NCI-H446 treated with DMSO at 0.1 percent for 48 hours (cell line): ENCODE measurements around the gene STOX1.
"Not testable (repeated sequence)": the region's sequence is repeated elsewhere in the genome, so short reads cannot be mapped to it uniquely, and the experiment has no call there.

Experiments used
- DNase-seq: peaks from one replicate; lab custom pipeline; 2025; lab: John Stamatoyannopoulos, UW

STOX1 gene

DNA sequence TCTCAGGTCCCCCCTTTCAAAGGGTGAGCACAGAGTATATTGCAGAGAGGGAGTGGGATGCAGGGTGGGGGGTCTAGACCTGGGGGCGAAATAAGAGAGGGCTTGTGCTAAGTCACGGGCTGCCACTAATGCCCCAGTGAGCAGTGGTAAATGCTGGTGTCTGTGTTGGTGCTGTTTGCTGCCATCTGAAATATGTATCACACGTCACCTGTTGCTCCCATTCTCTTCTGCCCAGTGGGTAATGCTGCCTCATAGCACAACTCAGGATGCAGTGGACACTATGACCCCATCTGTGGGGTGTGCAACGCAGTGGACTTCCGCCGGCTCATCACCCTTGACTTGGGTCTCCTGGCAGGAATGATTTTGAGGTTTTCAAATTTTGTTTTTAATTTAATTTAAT is 2.6 kb downstream of the STOX1 start:
- DNase-seq: no peak

DNA sequence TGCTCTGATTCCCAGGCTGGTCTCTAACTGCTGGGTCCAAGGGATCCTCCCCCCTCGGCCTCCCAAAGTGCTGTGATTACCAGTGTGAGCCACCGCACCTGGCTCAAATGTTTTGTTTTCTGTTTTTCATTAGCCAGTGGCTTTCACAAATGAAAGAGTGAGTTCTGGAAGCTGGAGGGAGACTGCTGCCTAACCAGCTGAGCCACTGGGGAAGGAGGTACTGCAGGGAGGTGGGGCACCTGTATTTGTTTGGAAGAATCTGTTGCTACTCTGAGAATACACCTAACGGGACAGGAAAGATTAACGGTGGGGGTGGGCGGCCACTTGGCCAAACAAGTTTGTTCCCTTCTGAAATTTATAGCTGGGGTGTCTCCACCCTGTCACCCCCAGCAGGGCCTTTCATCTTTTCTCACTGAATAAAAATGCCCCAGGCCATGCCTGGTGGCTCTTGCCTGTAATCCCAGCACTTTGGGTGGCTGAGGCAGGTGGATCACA is 4.7 kb downstream of the STOX1 start:
- no peak for DNase-seq

DNA sequence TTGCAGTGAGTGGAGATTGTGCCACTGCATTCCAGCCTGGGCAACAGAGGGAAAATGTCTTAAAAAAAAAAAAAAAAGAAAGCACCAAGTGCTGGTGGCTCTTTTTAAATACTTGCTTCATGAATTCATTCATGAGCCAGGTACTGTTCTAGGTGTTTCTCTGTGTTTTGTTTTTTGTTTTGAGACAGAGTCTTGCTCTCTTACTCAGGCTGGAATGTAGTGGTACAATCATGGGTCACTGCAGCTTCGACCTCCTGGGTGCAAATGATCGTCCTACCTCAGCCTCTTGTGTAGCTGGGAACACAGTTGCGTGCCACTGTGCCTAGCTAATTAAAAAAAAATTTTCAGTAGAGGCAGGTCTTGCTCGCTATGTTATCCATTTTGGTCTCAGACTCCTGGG is 5.3 kb downstream of the STOX1 start:
- no peak for DNase-seq

DNA sequence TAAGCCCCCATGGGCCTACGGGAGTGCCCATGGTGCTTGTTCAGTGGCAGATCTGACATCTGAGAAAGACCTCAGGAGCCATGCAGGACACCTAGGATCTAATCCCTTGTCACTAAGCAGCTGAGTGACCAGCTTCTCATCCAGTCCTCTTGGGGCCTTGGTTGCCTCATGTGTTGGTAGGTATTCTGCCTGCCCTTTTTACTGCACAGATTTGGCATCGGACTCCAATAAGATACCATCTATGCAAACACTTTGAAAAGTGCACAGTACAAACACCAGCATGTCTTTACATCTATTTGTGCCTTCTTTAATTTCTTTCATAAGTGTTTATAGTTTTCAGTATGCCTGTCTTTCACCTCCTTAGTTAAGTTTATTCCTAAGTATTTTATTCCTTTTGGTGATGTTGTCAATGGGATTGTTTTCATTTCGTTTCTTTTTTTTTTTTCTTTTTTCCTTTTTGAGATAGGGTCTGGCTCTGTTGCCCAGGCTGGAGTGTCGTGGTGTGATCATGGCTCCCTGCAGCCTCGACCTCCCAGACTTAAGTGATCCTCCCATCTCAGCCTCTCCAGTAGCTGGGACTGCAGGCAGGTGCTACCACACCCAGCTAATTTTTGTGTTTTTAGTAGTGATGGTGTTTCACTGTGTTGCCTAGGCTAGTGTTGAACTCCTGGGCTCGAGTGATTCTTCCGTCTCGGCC is 10.4 kb downstream of the STOX1 start:
- DNase-seq: no peak

DNA sequence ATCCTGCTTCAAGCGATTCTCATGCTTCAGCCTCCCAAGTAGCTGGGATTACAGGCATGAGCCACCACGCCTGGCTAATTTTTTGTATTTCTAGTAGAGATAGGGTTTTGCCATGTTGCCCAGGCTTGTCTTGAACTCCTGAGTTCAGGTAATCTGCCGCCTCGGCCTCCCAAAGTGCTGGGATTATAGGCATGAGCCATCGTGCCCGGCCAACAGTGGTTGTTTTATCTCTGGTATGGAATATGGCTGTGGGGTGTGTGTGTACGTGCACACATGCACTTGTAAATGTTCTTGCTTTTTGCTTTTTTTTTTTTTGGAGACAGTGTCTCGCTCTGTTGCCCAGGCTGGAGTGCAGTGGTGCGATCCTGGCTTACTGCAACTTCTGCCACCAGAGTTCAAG is 13.3 kb downstream of the STOX1 start:
- not testable (repeated sequence) for DNase-seq

DNA sequence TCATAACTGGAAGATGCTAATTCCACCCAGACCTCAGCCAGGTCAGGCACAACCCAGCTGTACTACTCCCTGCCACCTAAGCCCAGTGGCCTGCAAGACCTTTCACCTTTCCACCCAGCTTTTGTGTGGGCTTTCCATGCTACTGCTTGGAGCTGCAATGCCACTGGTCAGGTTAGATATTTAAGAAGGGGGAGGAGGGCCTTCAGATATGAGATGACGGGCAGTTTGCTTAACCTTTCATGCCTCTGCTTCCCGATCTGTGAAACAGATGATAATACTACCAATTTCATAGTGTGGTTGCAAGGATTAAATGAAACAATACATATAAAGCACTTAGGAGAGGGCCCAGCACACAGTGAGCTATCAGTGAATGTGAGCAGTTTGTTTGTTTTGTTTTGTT is 20.9 kb downstream of the STOX1 start:
- DNase-seq: no peak

DNA sequence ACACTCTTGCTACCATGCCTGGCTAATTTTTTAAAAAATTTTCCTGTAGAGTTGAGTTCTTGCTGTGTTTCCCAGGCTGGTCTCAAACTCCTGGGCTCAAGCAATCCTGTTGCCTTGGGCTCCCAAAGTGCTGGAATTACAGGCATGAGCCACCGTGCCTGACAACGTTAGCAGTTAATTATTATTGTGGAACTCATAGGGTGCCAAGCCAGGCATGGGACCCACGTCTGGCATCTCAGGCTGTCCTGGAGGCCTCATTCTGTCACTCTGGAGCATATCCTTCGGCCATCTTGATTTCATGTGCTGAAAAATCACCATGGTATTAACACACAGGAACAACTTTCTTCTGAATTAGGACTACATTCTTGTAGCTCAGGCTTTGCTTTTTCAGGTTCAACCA is 21.5 kb downstream of the STOX1 start:
- no peak for DNase-seq

DNA sequence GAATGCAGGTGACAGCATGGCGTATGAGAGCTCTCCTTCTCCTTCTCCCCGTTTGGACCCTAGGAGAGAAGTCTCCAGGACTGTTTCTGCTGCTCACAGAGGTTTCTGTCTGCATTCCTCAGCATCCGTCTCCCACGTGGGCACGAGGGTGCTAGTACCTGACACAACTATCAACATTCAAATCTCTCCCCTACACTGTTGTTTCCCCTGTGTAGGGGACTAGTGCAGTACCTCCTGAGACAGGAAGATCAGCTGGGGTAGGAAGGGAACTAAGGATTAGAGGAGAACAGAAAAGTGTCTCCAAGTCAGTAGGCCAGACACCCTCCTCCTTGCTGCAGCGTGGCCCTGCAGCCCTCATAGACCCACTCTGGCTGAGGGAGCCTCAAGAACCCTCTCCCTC is 29.0 kb downstream of the STOX1 start:
- DNase-seq: no peak

DNA sequence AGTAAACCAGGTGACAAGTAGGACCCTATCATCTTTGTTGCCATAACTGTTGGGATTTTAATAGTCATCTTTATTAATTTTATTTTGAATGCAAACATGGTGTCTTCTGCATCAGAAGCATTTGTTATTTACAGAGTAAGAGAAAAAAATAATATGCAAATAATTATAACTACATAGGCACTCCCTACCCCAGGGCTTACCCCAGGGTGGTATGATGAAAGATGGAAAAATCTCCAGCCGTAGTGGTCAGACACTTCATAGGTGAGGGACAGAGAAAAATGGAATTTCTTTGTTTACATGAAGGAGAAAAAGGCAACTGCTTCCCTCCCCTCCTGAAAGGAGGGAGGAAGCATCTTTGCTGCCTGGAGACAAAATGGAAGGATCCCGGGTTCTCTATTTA is 29.7 kb downstream of the STOX1 start:
- no peak for DNase-seq

DNA sequence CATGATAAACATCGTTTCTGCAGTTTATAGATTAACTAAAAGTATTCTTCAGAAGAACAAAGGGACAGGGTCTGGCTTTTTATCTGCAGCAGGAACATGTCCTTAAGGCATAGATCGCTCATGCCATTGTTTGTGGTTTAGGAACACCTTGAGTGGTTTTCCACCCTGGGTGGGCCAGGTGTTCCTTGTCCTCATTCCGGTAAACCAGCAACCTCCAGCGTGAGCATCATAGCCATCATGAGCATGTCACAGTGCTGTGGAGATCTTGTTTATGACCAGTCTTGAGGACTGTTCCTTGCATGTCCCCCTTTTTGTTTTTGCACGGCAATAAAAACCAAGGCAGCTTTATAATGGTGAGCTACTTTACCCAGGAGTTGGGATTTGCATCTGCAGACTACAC is 33.9 kb downstream of the STOX1 start:
- DNase-seq: no peak

DNA sequence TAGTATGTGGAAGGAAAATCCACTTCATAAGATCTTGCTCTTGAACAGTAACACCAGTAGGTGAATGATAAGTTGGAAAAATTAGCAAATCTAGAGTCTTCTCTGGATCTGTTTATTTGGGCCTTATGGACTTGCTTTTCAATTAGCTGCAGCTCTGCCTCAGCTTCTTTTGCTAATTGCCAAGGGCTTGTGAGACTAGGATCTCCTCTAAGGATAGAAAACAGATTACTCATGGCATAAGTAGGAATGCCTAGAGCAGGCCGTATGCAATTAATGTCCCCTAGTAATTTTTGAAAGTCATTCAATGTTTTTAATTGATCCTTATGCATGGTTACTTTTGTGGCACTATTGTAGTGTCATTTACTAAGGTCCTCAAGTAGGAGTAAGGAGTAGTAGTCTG is 37.3 kb downstream of the STOX1 start:
- no peak for DNase-seq

DNA sequence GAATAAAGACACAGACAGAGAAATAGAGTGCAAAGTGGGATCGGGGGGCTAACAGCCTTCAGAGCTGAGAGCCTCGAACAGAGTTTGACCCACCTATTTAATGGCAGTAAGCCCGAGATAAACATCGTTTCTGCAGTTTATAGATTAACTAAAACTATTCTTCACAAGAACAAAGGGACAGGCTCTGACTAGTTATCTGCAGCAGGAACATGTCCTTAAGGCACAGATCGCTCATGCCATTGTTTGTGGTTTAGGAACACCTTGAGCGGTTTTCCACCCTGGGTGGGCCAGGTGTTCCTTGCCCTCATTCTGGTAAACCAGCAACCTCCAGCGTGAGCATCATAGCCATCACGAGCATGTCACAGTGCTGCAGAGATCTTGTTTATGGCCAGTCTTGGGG is 40.8 kb downstream of the STOX1 start:
- DNase-seq: not testable (repeated sequence)

DNA sequence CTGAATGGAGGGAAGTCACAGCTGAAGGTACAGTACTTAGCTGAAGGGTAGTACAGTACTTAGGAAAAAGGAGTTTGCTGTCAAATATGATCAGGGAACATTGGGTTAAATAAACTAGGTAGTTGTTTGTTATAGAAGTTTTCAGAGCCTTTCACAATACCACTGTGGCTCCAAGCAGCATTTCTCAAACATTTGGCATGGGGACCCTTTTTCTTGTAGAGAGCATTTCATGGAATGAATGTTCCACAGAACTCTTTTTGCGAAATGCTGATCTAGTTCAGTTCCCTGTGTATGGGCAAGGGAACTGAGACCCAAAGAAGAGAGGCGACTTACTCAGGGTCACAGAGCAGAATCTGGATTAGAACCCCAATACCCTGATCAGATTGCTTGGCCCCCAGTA is 42.3 kb downstream of the STOX1 start:
- DNase-seq: no peak

DNA sequence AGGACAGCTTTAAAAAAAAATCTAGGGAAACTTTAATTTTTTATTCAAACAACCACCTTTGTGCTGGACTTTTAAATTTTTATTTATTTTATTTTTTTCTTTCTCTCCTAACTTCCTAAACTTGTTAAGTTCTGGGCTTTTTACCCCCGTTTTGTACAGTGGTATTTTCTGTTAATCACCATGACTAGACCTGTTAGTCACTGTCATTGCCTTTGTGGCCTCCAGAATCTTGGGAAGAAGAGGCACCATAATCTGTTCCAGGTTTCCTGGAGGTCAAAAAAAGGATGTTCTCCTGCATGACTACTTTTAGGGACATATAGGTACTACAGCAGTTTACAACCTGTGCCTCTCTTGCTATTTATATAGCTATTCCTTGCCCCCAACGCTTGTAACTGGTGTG is 42.7 kb downstream of the STOX1 start:
- no peak for DNase-seq

DNA sequence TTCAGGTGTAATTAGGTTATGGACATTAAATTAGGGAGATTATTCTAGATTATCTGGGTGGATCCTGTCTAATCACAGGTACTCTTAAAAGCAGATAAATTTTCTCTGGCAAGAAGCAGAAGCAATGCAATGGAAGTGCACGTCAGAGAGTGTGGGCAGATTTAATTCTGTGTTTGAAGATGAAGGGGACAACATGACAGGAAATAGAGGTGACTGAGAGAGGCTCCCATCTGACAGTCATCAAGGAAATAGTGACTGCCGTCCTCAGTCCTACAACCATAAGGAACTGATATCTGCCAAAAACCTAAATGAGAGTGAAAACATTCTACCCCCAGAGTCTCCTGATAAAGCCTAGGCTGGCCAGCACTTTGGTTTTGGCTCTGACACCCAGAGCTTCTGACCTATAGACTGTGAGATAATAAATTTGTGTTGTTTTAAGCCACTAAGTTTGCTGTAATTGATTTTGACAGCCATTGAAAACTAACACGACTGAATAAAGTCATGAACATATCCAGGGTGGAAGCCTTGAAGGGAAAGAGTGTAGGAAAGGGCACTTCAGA is 43.3 kb downstream of the STOX1 start:
- DNase-seq: no peak

DNA sequence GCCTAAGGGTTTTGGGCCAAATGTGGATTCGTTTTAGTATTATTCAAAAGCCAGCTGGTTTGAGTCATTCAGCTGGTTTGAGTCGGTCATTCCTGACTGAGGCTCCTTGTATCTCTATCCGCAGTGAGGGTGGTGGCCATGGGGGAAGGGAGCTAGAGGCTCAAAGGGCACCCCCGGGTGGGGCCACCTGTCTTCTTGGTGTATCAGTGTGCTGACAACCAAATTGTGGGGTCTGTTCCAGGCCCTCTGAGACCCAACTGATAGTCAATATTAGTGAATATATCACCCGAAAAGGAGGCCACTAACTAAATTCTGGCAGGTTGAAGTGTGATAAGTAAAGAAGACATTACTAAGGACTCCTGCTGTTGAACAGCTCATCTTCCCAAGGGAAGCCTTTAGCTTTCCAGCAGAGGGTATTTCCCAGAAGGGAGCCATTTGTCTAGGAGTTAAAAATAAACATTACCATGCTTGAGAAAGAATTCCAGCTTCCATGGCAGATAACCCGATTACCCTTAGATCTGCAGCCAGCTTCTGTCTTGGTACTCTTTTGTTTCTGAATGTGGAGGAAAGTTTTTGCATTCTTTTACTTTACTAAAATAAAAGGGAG is 43.9 kb downstream of the STOX1 start:
- DNase-seq: peak; percentile 44

DNA sequence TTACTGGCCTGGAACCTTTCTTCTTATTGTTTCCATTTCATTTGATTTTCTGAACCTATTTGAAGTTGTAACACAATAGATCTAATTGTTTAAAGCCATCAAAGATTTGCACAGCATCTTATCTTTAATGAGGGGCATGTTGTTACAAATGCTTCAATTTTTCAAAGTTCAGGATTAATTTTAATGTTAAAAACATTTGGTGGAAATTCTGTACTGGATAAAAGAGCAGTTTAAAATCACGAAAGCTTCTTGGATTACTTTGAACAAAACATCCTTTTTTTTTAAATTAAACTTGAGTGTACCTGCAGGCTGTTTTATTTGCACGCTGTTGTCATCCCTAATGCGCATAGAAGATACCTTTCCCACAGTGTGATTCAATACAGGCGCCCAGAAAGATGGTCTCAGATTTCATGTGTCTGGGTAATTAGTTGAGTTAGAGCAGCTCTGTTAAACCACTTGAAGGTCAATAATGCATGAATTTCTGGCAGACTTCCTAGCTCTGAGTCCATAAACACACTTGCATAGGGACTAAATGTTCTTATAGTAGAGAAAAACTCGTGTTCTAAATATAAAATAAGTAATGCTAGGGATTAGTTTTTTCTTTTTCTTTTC is 44.5 kb downstream of the STOX1 start:
- peak; percentile 91 for DNase-seq

DNA sequence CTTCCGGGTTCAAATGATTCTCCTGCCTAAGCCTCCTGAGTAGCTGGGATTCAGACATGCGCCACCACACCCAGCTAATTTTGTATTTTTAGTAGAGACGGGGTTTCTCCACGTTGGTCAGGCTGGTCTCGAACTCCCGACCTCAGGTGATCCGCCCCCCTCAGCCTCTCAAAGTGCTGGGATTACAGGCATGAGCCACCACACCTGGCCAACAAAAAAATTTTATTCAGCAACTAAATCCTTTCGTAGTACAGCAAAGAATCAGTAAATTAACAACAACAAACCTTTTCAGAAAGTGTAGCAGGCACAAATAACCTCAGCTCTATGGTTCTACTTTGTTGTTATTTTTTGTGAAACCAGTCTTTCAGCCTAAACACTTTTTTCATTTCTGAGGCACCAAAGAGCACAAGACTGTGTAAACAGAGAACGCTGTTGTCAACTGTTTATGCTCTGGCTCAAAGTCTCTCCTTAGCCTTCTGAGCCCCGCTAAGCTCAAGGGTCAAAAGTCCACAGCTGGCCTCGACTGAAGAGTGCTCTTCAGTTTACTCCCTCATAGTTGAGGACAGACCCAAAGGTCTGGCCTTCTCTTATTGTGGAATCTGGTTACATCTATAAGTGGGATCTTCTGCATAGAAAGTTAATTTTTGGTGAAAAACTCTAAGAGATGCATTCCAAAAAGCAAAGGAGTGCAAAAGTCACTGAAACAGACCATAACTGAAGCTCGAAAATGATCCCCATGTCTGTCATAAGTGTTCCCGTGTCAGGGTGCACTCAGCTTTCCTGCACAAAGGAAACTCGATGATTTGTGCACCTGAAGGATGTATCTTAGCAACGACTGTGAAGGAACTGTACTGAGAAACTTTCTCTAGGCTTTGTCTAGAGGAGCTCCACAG is 49.2 kb downstream of the STOX1 start:
- no peak for DNase-seq

DNA sequence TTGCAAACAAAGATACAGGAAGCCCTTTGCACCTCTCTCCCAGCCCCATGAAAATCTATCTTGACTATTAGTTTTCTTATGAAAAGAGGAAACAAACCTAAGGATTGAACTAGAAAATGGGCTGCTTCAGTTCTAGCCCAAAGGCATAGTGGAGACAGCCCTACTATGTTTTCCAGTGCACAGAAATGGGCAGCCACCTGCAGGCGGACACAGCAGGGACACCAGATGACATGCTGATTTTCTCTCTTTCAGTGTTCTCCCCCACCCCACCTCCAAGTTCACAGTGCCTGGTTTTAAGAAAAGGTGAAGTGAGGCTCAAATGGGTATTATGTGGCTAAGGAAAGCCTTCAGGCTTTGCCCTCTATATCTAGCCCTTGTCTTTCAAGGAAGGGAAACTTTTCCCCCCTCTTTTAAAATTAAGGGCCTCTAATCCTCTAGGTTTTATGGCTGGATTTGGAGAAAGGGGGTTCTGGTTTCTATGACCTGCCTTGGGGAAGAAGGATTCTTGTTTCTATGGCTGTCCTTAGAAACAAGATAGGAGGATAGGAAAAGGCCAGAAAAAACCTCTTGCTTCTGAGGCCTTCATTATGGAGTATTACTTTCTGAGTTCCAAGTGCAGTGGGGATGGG is 50.3 kb downstream of the STOX1 start:
- DNase-seq: no peak

DNA sequence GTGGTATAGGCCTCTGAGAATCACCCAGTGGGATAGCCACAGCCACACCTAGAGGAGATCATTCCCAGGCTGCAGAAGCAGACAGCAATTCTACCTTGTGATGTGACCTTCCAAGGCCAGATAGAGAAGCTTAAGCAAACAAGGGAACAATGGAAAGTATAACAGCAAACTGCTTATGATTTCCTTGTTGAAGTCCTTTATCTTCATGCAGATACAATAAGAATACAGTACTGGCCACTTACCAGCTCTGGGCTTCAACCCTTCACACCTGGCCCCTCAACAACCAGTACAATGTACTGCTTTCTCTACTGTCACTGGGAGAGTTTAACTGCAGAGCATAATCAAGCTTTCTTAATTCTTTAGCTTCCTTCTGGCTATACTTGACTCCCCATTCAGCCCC is 51.2 kb downstream of the STOX1 start:
- no peak for DNase-seq

DNA sequence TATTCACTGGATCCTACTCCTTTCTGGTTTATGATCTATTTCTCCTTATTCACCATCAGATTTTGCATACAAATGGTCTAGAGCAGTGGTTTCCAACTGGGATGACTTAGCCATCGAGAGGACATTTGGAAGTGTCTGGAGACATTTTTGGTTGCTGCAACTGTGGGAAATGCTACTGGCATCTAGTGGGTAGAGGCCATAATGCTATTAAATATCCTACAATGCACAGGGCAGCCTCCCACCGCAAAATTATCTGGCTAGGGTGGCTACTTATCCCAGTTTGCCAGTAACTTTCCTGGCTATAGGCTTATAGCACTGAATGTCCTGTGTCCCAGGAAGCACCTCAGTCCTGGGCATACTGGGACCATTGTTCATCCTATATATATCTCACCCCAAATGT is 52.3 kb downstream of the STOX1 start:
- DNase-seq: no peak

DNA sequence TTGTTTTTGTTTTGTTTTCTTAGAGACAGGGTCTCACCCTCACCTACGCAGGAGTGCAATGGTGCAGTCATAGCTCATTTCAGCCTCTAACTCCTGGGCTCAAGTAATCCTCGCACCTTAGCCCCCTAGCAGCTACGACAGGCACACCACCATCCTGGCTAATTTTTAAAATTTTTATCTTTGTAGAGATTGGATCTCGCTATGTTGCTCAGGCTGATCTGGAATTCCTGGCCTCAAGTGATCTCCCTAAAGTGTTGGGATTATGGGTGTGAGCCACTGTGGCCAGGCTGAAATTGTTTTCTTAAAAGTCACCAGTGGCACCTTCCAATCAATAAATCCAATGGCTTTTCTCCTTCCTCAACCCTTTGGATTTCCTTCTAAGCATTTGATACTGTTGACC is 52.9 kb downstream of the STOX1 start:
- DNase-seq: no peak
